ENCODE results near the gene CD7. TPM values are rescaled to one million over a fixed set of nuclear protein-coding genes. Genes with fewer than 3 reads are reported as not detected.

Gene CD7
- total and polyA plus RNA-seq, 7 donors, result 0.13 to 0.81 (median 0.19) TPM; not detected in 1

- H3K27ac ChIP-seq, result peak overlapping the region; percentile 95
- H3K4me1 ChIP-seq, result peaks cover 72% of the 10 kb centered on the region
- no peaks in the 10 kb centered on the region for H3K9me3 ChIP-seq
- DNase-seq (no peak), ATAC-seq (no peak)
- H3K36me3 ChIP-seq (ENCODE audit: insufficient read depth in 1 of 2, low read depth in 1 of 2), result peaks cover 3 to 38% of the 10 kb centered on the region in 2 donors
- H3K4me3 ChIP-seq, result peak overlapping the region; percentile 83
- 77 to 83% (median 83%) methylated on average over 12 of the region's 12 CpGs for WGBS, 3 donors
- no peak for TF ChIP-seq CTCF (IDR thresholded peaks at IDR 0.05)
- intact Hi-C loops (cut with DNase I), result loop anchor here in 1 of 2 donors (5.0 kb wide), 1 partner anchor 33 kb away; no protein-coding TSS in a partner anchor
- H3K27me3 ChIP-seq (ENCODE audit: insufficient read depth in 3 of 3, low read length in 2 of 3), result no peaks in the 10 kb centered on the region
These were observed 46.8 kb downstream of the CD7 start for GRCh38 chr17:82270651-82271050.

DNA sequence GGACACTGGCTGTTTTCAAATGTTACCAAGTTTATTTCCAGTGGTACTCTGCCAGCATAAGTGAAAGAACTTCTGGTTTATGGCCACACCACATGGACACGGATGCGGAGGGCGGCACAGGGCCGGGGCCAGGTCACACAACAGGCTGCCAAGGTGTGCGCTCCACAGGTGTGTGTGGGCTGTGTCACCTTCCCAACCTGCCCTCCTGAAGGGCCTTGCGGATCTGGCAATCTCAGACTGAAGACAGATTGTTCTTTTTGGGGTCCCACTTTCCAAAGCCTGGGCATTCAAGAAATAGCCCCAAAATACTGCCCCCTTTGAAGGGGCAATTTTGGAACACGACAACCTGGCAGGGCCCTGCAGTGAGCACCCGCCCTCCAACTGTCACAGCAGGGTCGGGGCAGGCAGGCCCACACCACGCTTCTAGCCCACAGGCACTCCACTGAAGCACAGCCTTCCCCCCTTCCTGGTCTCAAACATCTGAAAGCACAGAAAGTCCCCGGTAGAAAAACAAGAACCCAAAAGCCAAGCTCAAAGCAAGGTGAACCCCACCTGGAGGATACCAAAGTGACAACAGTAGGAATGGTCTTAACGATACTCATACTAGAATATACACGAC, 47.4 kb downstream of the CD7 start:
- TF ChIP-seq CTCF (IDR thresholded peaks at IDR 0.05), result no peak
- intact Hi-C loops (cut with DNase I), result loop anchor here in 1 of 2 donors (2.0 to 5.0 kb wide), 2 partner anchors 21 to 33 kb away; no protein-coding TSS in a partner anchor
- no peak for DNase-seq
- no peaks in the 10 kb centered on the region for H3K27me3 ChIP-seq (ENCODE audit: insufficient read depth in 3 of 3, low read length in 2 of 3)
- peaks cover 72% of the 10 kb centered on the region for H3K4me1 ChIP-seq
- ATAC-seq, result no peak
- no peak overlapping the region for H3K4me3 ChIP-seq
- peaks cover 3 to 45% of the 10 kb centered on the region in 2 donors for H3K36me3 ChIP-seq (ENCODE audit: insufficient read depth in 1 of 2, low read depth in 1 of 2)
- WGBS, 3 donors, result 66 to 77% (median 68%) methylated on average over 13 of the region's 13 CpGs
- peak overlapping the region; percentile 81 for H3K27ac ChIP-seq
- H3K9me3 ChIP-seq, result no peaks in the 10 kb centered on the region

GRCh38 chr17:82269138-82269881, 48.1 kb downstream of the CD7 start:
- no peak overlapping the region for H3K4me3 ChIP-seq
- DNase-seq, result no peak
- no peaks in the 10 kb centered on the region for H3K9me3 ChIP-seq
- ATAC-seq, result no peak
- intact Hi-C loops (cut with DNase I), result loop anchor here in 1 of 2 donors (2.0 kb wide), 1 partner anchor 21 kb away; no protein-coding TSS in a partner anchor
- TF ChIP-seq CTCF (IDR thresholded peaks at IDR 0.05), result no peak
- H3K27me3 ChIP-seq (ENCODE audit: insufficient read depth in 3 of 3, low read length in 2 of 3), result no peaks in the 10 kb centered on the region
- WGBS, 3 donors, result 61 to 71% (median 67%) methylated on average over 10 of the region's 10 CpGs
- H3K36me3 ChIP-seq (ENCODE audit: insufficient read depth in 1 of 2, low read depth in 1 of 2), result peaks cover 6 to 52% of the 10 kb centered on the region in 2 donors
- H3K27ac ChIP-seq, result peak overlapping the region; percentile 81
- H3K4me1 ChIP-seq, result peaks cover 72% of the 10 kb centered on the region

GRCh38 chr17:82267575-82268379, 49.6 kb downstream of the CD7 start:
- H3K27me3 ChIP-seq (ENCODE audit: insufficient read depth in 3 of 3, low read length in 2 of 3), result no peaks in the 10 kb centered on the region
- ATAC-seq (peak; percentile 92 to 97 (median 94)), DNase-seq (peak; percentile 97 to 99)
- peaks cover 13 to 67% of the 10 kb centered on the region in 2 donors for H3K36me3 ChIP-seq (ENCODE audit: insufficient read depth in 1 of 2, low read depth in 1 of 2)
- intact Hi-C loops (cut with DNase I), result loop anchor here in 1 of 2 donors (2.0 kb wide), 1 partner anchor 23 kb away; no protein-coding TSS in a partner anchor
- H3K9me3 ChIP-seq, result no peaks in the 10 kb centered on the region
- TF ChIP-seq CTCF (IDR thresholded peaks at IDR 0.05), result no peak
- H3K4me1 ChIP-seq, result peaks cover 65% of the 10 kb centered on the region
- H3K4me3 ChIP-seq, result peak overlapping the region; percentile 46
- peak overlapping the region; percentile 81 for H3K27ac ChIP-seq
- WGBS, 3 donors, result 13 to 19% (median 13%) methylated on average over 21 of the region's 21 CpGs

Data from psoas muscle (tissue), 8 donors.